Endodermal cell (in vitro differentiated cells): ENCODE data around the gene CNTNAP5. TPM values are rescaled to one million over a fixed set of nuclear protein-coding genes. Genes with fewer than 3 reads are reported as not detected.

Experiments
- DNase-seq: peaks from one replicate; pipeline ENCODE4 v3.0.0-alpha.2; 2017
- H3K27ac ChIP-seq: 2 replicates; pipeline ENCODE4 v1.5.1; 2013; ENCODE audit warnings: mild to moderate bottlenecking, low read depth, low read length, moderate library complexity
- H3K27me3 ChIP-seq: 2 replicates; pipeline ENCODE4 v1.6.1; 2013; ENCODE audit warnings: mild to moderate bottlenecking, low read length, moderate library complexity; ENCODE audit not compliant: insufficient read depth, control insufficient read depth, poor library complexity, severe bottlenecking
- H3K36me3 ChIP-seq: 2 replicates; pipeline ENCODE4 v1.7.0; 2013; ENCODE audit warnings: mild to moderate bottlenecking, low read length, moderate library complexity; ENCODE audit not compliant: control insufficient read depth, insufficient read depth
- H3K4me1 ChIP-seq: one replicate; pipeline ENCODE4 v1.7.0; 2013; ENCODE audit warnings: low read length; ENCODE audit not compliant: control insufficient read depth, insufficient read depth
- H3K4me3 ChIP-seq: 2 replicates; pipeline ENCODE4 v1.5.1; 2013; ENCODE audit warnings: mild to moderate bottlenecking, low read length, moderate library complexity
- H3K9ac ChIP-seq: 2 replicates; pipeline ENCODE4 v1.6.1; 2013; ENCODE audit warnings: mild to moderate bottlenecking, low read length, moderate library complexity; ENCODE audit not compliant: poor library complexity, severe bottlenecking; ENCODE audit errors: extremely low read depth
- H3K9me3 ChIP-seq: 2 replicates; pipeline ENCODE4 v1.6.1; 2013; ENCODE audit warnings: mild to moderate bottlenecking, low read length, moderate library complexity; ENCODE audit not compliant: control insufficient read depth
- H3K27ac Mint-ChIP-seq: 2 replicates; pipeline ENCODE4 v1.8.0; 2020; ENCODE audit warnings: mixed read lengths
- H3K27me3 Mint-ChIP-seq: 2 replicates; pipeline ENCODE4 v1.8.0; 2021; ENCODE audit warnings: mild to moderate bottlenecking, mixed read lengths; ENCODE audit not compliant: insufficient read depth
- H3K36me3 Mint-ChIP-seq: 2 replicates; pipeline ENCODE4 v1.8.0; 2020; ENCODE audit warnings: low read depth, mixed read lengths
- H3K4me1 Mint-ChIP-seq: 2 replicates; pipeline ENCODE4 v1.8.0; 2020; ENCODE audit warnings: mixed read lengths
- H3K4me3 Mint-ChIP-seq: 2 replicates; pipeline ENCODE4 v1.8.0; 2020; ENCODE audit warnings: mild to moderate bottlenecking, moderate library complexity, mixed read lengths
- H3K9me3 Mint-ChIP-seq: 2 replicates; pipeline ENCODE4 v1.8.0; 2020; ENCODE audit warnings: mild to moderate bottlenecking, mixed read lengths
- CTCF ChIP-seq: fragments of 200-600 bp; sonication (generic); conservative IDR thresholded peaks from 2 replicates; pipeline ENCODE4 v1.5.0; 2021; ENCODE audit warnings: antibody characterized with exemption, mild to moderate bottlenecking
- WGBS, 2 experiments: methylation state at CpG; one replicate each; pipeline versions ENCODE4 v1.1.5 to v1.1.7; 2013; ENCODE audit warnings: missing lambda C conversion rate in 2 of 2, mixed read lengths in 1 of 2; ENCODE audit not compliant: insufficient coverage in 1 of 2, insufficient read length in 1 of 2; 5-methylcytosine and 5-hydroxymethylcytosine counted together
- total RNA-seq, 2 donors: library from RNA; stranded (reverse); fragmentation: NEBNext Ultra II Directional in 1 of 2; extraction: Animal tissue kit (Norgen Biotek cat#: 25700) in 1 of 2; gene quantifications; 2 replicates in 1 of 2; 3 replicates in 1 of 2; pipeline ENCODE4 v1.2.1, GENCODE V29; 2021

Gene CNTNAP5
- total RNA-seq, 2 donors from 2014 or later: 0.70 to 4.4 TPM

- no peaks in the 10 kb centered on the region for H3K27me3 Mint-ChIP-seq
- 60 to 78% methylated on average over 1 to 2 of the region's 2 CpGs for WGBS, 2 experiments
Observed at GRCh38 chr2:124318913-124319312, 293.8 kb downstream of the CNTNAP5 start.

GRCh38 chr2:124319577-124319976, 294.5 kb downstream of the CNTNAP5 start:
- Histone ChIP-seq H3K27ac (no peak overlapping the region), H3K9ac (no peak overlapping the region), H3K4me1 (no peaks in the 10 kb centered on the region), H3K27me3 (no peaks in the 10 kb centered on the region), H3K4me3 (no peak overlapping the region), H3K36me3 (no peaks in the 10 kb centered on the region), H3K9me3 (no peaks in the 10 kb centered on the region)
- no peak for DNase-seq
- Mint-ChIP-seq H3K4me3 (no peak overlapping the region), H3K9me3 (no peaks in the 10 kb centered on the region), H3K4me1 (peaks cover 4% of the 10 kb centered on the region), H3K36me3 (no peaks in the 10 kb centered on the region), H3K27ac (no peak overlapping the region), H3K27me3 (no peaks in the 10 kb centered on the region)
- TF ChIP-seq CTCF: no peak
- 96% methylated on average over 2 of the region's 3 CpGs; no CpG with 5 or more reads in 1 of the 2 experiments for WGBS, 2 experiments

More at GRCh38 chr2:124318913-124319312, 293.8 kb downstream of the CNTNAP5 start:
- Histone ChIP-seq H3K27me3 (no peaks in the 10 kb centered on the region), H3K9me3 (no peaks in the 10 kb centered on the region), H3K36me3 (no peaks in the 10 kb centered on the region), H3K27ac (no peak overlapping the region), H3K4me1 (no peaks in the 10 kb centered on the region), H3K9ac (no peak overlapping the region), H3K4me3 (no peak overlapping the region)
- Mint-ChIP-seq H3K4me1 (peaks cover 2% of the 10 kb centered on the region), H3K9me3 (no peaks in the 10 kb centered on the region), H3K27ac (no peak overlapping the region), H3K4me3 (no peak overlapping the region), H3K36me3 (no peaks in the 10 kb centered on the region)
- no peak for DNase-seq
- TF ChIP-seq CTCF: no peak

GRCh38 chr2:124320051-124320688, 295.1 kb downstream of the CNTNAP5 start:
- TF ChIP-seq CTCF: no peak
- H3K9ac ChIP-seq: no peak overlapping the region
- Mint-ChIP-seq H3K27me3 (no peaks in the 10 kb centered on the region), H3K9me3 (no peaks in the 10 kb centered on the region), H3K4me1 (peaks cover 8% of the 10 kb centered on the region), H3K4me3 (no peak overlapping the region), H3K27ac (no peak overlapping the region), H3K36me3 (no peaks in the 10 kb centered on the region)
- no peaks in the 10 kb centered on the region for H3K36me3 ChIP-seq
- no peak overlapping the region for H3K4me3 ChIP-seq
- WGBS, 2 experiments: 94 to 98% methylated on average over 4 to 5 of the region's 5 CpGs
- H3K27me3 ChIP-seq: no peaks in the 10 kb centered on the region
- no peak for DNase-seq
- H3K9me3 ChIP-seq: no peaks in the 10 kb centered on the region
- no peak overlapping the region for H3K27ac ChIP-seq
- no peaks in the 10 kb centered on the region for H3K4me1 ChIP-seq
